Chondrocyte (in vitro differentiated cells): ENCODE results near the gene CDC42EP3. TPM values are rescaled to one million over a fixed set of nuclear protein-coding genes. Genes with fewer than 3 reads are reported as not detected.

ENCODE experiments used
- DNase-seq: peaks from one replicate; pipeline ENCODE4 v3.0.0; 2021; ENCODE audit warnings: mixed read lengths, low spot score
- H3K27ac Mint-ChIP-seq: one replicate; pipeline ENCODE4 v1.8.0; 2021; ENCODE audit warnings: mild to moderate bottlenecking, moderate library complexity, mixed read lengths; ENCODE audit not compliant: unreplicated experiment
- H3K27me3 Mint-ChIP-seq: 2 replicates; pipeline ENCODE4 v1.8.0; 2021; ENCODE audit warnings: low read depth, mixed read lengths
- H3K36me3 Mint-ChIP-seq: 2 replicates; pipeline ENCODE4 v1.8.0; 2021; ENCODE audit warnings: low read depth, mixed read lengths
- H3K4me1 Mint-ChIP-seq: 2 replicates; pipeline ENCODE4 v1.8.0; 2021; ENCODE audit warnings: low read depth, mild to moderate bottlenecking, mixed read lengths
- H3K4me3 Mint-ChIP-seq: one replicate; pipeline ENCODE4 v1.8.0; 2021; ENCODE audit warnings: mild to moderate bottlenecking, moderate library complexity, mixed read lengths; ENCODE audit not compliant: unreplicated experiment
- H3K9me3 Mint-ChIP-seq: 2 replicates; pipeline ENCODE4 v1.8.0; 2021; ENCODE audit warnings: low read depth, mixed read lengths
- total RNA-seq: library from RNA; stranded (reverse); gene quantifications from 3 replicates; pipeline ENCODE4 v1.2.1, GENCODE V29; 2021
- TF ChIP-seq, protein P1 (sequence below): fragments of 200-600 bp; sonication (generic); IDR thresholded peaks from 2 replicates; pipeline ENCODE4 v1.5.0; 2021; ENCODE audit warnings: antibody characterized with exemption, mild to moderate bottlenecking, moderate library complexity

Gene CDC42EP3
- total RNA-seq, 1 donor from 2014 or later = 91.2 TPM

DNA sequence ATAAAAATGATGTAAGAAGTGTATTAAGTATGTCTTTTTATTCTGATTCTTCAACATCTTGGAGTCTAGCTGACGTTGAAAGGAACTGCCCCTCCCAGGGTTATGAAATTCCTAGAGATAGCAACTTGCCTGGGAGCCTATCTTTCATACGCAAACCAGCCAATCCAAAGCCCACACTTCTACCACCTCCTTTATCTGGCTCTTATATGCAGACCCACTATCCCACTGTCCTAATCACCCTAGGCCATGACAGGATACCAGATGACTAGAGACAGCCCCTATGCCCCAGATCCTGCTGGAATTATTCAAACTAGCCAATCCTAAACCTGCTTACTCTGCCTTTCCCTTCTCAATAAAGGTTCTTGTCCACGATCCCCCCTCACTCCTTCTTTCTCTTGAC, 11.8 kb upstream of the CDC42EP3 start:
- peaks cover 22% of the 10 kb centered on the region for H3K4me1 Mint-ChIP-seq
- TF ChIP-seq, protein P1, sequence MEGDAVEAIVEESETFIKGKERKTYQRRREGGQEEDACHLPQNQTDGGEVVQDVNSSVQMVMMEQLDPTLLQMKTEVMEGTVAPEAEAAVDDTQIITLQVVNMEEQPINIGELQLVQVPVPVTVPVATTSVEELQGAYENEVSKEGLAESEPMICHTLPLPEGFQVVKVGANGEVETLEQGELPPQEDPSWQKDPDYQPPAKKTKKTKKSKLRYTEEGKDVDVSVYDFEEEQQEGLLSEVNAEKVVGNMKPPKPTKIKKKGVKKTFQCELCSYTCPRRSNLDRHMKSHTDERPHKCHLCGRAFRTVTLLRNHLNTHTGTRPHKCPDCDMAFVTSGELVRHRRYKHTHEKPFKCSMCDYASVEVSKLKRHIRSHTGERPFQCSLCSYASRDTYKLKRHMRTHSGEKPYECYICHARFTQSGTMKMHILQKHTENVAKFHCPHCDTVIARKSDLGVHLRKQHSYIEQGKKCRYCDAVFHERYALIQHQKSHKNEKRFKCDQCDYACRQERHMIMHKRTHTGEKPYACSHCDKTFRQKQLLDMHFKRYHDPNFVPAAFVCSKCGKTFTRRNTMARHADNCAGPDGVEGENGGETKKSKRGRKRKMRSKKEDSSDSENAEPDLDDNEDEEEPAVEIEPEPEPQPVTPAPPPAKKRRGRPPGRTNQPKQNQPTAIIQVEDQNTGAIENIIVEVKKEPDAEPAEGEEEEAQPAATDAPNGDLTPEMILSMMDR = no peak
- H3K9me3 Mint-ChIP-seq = peaks cover 2% of the 10 kb centered on the region
- peaks cover 1% of the 10 kb centered on the region for H3K36me3 Mint-ChIP-seq
- H3K4me3 Mint-ChIP-seq = no peak overlapping the region
- DNase-seq = no peak
- H3K27ac Mint-ChIP-seq = no peak overlapping the region
- no peaks in the 10 kb centered on the region for H3K27me3 Mint-ChIP-seq

DNA sequence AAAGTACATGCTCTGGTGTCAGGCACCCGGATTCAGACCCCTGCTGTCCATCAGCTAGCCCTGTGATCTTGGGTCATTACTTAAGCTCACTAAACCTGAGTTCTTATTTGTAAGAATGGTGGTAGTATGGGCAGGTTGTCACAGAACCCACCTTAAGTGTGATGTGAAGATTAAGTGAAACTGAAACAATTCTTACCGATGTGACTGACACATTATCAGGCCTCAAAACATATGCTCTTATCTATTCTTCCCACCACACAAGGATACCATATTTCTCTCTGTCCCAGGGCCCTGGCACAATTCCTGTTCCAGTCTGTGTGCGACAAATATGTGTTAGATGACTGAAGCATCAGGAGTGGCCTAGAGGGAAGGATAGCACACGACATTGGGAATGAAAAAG, 11.0 kb upstream of the CDC42EP3 start:
- Mint-ChIP-seq H3K4me3 (no peak overlapping the region), H3K9me3 (peaks cover 2% of the 10 kb centered on the region), H3K27ac (no peak overlapping the region), H3K36me3 (peaks cover 1% of the 10 kb centered on the region), H3K27me3 (no peaks in the 10 kb centered on the region), H3K4me1 (peaks cover 14% of the 10 kb centered on the region)
- DNase-seq = no peak
- TF ChIP-seq, protein P1 = no peak

DNA sequence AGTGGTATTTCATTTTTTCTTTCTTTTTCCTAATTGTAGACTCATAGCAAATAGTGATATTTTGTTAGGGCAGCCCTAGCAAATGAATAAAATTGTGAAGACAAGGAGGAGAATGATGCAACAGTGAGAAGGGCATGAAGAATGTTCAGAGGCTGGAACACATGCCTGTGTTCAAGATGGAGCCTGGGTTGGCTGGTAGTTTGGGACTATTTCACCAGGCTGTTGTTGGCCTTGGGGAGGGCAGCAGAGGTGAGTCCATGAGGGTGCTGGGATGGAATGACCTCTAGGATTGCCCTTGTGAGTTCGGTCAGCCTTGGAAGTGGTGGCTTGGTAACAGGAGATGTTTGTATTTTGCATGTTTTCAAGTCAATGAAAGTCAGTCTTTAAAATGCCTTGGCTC, 10.1 kb upstream of the CDC42EP3 start:
- Mint-ChIP-seq H3K4me3 (no peak overlapping the region), H3K27ac (no peak overlapping the region), H3K27me3 (no peaks in the 10 kb centered on the region), H3K36me3 (peaks cover 1% of the 10 kb centered on the region), H3K4me1 (peaks cover 6% of the 10 kb centered on the region), H3K9me3 (peaks cover 2% of the 10 kb centered on the region)
- TF ChIP-seq, protein P1 = no peak
- no peak for DNase-seq

DNA sequence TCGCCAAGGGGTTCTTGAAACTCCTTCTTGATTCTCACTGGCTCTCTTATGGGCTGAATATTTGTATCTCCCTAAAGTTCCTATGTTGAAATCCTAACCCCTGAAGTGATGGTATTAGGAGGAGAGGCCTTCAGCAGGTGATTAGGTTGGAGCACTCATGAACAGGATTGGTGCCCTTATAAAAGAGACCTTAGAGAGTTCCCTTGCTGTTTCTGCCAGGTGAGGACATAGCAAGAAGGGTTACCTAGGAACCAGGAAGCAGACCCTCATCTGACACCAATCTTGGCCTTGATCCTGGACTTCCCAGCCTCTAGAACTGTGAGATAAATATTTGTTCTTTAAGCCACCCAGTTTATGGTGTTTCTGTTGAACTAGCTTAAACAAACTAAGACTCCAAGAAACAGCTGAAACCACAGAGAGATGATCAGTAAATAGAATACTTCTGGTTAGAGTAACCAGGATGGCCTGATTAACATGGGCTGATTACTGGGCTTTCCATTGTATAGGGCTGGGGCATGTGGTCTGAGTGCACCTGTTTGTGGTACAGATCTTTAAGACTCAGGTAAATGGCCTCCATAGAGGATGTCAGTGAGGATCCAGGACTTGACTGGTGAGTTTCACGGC, 7.7 kb upstream of the CDC42EP3 start:
- H3K27ac Mint-ChIP-seq = no peak overlapping the region
- TF ChIP-seq, protein P1 = no peak
- no peak for DNase-seq
- H3K27me3 Mint-ChIP-seq = no peaks in the 10 kb centered on the region
- peaks cover 14% of the 10 kb centered on the region for H3K4me1 Mint-ChIP-seq
- peaks cover 1% of the 10 kb centered on the region for H3K36me3 Mint-ChIP-seq
- no peak overlapping the region for H3K4me3 Mint-ChIP-seq
- peaks cover 2% of the 10 kb centered on the region for H3K9me3 Mint-ChIP-seq

DNA sequence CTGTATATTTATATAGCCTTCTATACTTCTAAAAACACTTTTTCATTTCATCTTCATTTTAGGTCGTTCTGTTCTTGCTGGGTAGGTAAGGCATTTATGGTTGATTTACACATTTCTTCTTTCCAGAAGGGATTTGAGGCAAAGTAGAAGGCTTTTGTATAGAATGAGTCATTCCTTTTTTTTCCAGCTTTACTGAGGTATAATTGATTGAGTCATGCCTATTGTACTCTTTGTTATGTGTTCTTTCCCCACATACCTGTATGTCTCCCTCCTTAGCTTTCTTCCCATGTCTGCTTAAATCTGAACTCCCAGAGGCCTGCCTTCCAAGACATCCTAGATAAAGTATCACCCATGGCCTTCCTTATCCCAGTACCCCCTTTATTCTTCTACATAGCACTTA, 4.8 kb upstream of the CDC42EP3 start:
- H3K4me1 Mint-ChIP-seq = peaks cover 14% of the 10 kb centered on the region

More for the DNA sequence above, 4.8 kb upstream of the CDC42EP3 start:
- DNase-seq = no peak
- TF ChIP-seq, protein P1 = no peak
- H3K27me3 Mint-ChIP-seq = no peaks in the 10 kb centered on the region
- H3K27ac Mint-ChIP-seq = no peak overlapping the region
- H3K9me3 Mint-ChIP-seq = no peaks in the 10 kb centered on the region
- no peak overlapping the region for H3K4me3 Mint-ChIP-seq
- peaks cover 1% of the 10 kb centered on the region for H3K36me3 Mint-ChIP-seq
